Measurements from ENCODE around the gene GATA2. TPM values are rescaled to one million over a fixed set of nuclear protein-coding genes. Genes with fewer than 3 reads are reported as not detected.

GATA2 gene
- total and polyA plus RNA-seq, 2 experiments from 2014 or later = 0.52 to 0.83 TPM

- TF ChIP-seq CTCF (conservative IDR thresholded peaks at IDR 0.05; ENCODE audit: low read depth in 2 of 2) (peak; percentile 37 to 46), NANOG (IDR thresholded peaks at IDR 0.05; ENCODE audit: borderline replicate concordance) (no peak), ETS1 (IDR thresholded peaks at IDR 0.05) (no peak), JUNB (IDR thresholded peaks at IDR 0.05; ENCODE audit: unreplicated experiment) (no peak), POLR2AphosphoS5 (IDR thresholded peaks at IDR 0.05; ENCODE audit: low read depth) (no peak), CREB1 (CRISPR knock-in tag; IDR thresholded peaks at IDR 0.05; ENCODE audit: low read depth) (no peak), EZH2phosphoT487 (IDR thresholded peaks at IDR 0.05; ENCODE audit: unreplicated experiment) (no peak), STAT1 (IDR thresholded peaks at IDR 0.05; ENCODE audit: unreplicated experiment) (no peak)
- H4K20me1 ChIP-seq (replicated peaks; ENCODE audit: insufficient read depth) = no peaks in the 10 kb centered on the region
- Mint-ChIP-seq H3K27me3 (ENCODE audit: insufficient read depth, low read depth, poor library complexity) (peaks cover 29% of the 10 kb centered on the region), H3K9me3 (no peaks in the 10 kb centered on the region; the same call in 1 of the 3 replicates), H3K4me3 (no peak overlapping the region), H3K36me3 (ENCODE audit: low read depth) (no peaks in the 10 kb centered on the region), H3K4me1 (no peaks in the 10 kb centered on the region), H3K27ac (no peak overlapping the region)
- no peaks in the 10 kb centered on the region for H3K36me3 ChIP-seq (ENCODE audit: insufficient read depth)
- no peaks in the 10 kb centered on the region for H3K79me2 ChIP-seq (replicated peaks; ENCODE audit: insufficient read depth)
- no peaks in the 10 kb centered on the region for H3K27me3 ChIP-seq (ENCODE audit: insufficient read depth)
- H3K27ac ChIP-seq (ENCODE audit: low read depth) = no peak overlapping the region
- no peak overlapping the region for H3K4me3 ChIP-seq
- DNase-seq (ENCODE audit: low spot score) = peak; percentile 34
- no peak overlapping the region for H3K4me2 ChIP-seq
- H3K9me2 ChIP-seq (ENCODE audit: insufficient read depth) = no peaks in the 10 kb centered on the region
- no peaks in the 10 kb centered on the region for H3F3A ChIP-seq (replicated peaks; ENCODE audit: low read depth)
- peak; percentile 40 for ATAC-seq
- H3K4me1 ChIP-seq (ENCODE audit: insufficient read depth) = no peaks in the 10 kb centered on the region
- H2AFZ ChIP-seq = no peak overlapping the region
Measured at GRCh38 chr3:128464188-128464587, 28.8 kb downstream of the GATA2 start.

GRCh38 chr3:128463771-128464170 lies 29.2 kb downstream of the GATA2 start:
- Mint-ChIP-seq H3K27ac (no peak overlapping the region), H3K4me1 (no peaks in the 10 kb centered on the region), H3K27me3 (ENCODE audit: insufficient read depth, low read depth, poor library complexity) (peaks cover 34% of the 10 kb centered on the region), H3K36me3 (ENCODE audit: low read depth) (no peaks in the 10 kb centered on the region), H3K9me3 (no peaks in the 10 kb centered on the region; the same call in 1 of the 3 replicates), H3K4me3 (no peak overlapping the region)
- Histone ChIP-seq H3K4me3 (no peak overlapping the region), H3K79me2 (replicated peaks; ENCODE audit: insufficient read depth) (no peaks in the 10 kb centered on the region), H3K4me2 (no peak overlapping the region), H3K27ac (ENCODE audit: low read depth) (no peak overlapping the region), H3K4me1 (ENCODE audit: insufficient read depth) (no peaks in the 10 kb centered on the region), H2AFZ (no peak overlapping the region), H3F3A (replicated peaks; ENCODE audit: low read depth) (no peaks in the 10 kb centered on the region), H3K9me2 (ENCODE audit: insufficient read depth) (no peaks in the 10 kb centered on the region), H3K27me3 (ENCODE audit: insufficient read depth) (no peaks in the 10 kb centered on the region), H4K20me1 (replicated peaks; ENCODE audit: insufficient read depth) (no peaks in the 10 kb centered on the region), H3K36me3 (ENCODE audit: insufficient read depth) (no peaks in the 10 kb centered on the region)
- no peak for ATAC-seq
- no peak for DNase-seq (ENCODE audit: low spot score)
- no peak for TF ChIP-seq CTCF (conservative IDR thresholded peaks at IDR 0.05; ENCODE audit: low read depth in 2 of 2)
- no peak for TF ChIP-seq JUNB (IDR thresholded peaks at IDR 0.05; ENCODE audit: unreplicated experiment)
- TF ChIP-seq ZNF462 (CRISPR knock-in tag; IDR thresholded peaks at IDR 0.05) = no peak
- no peak for TF ChIP-seq STAT1 (IDR thresholded peaks at IDR 0.05; ENCODE audit: unreplicated experiment)
- no peak for TF ChIP-seq CREB1 (CRISPR knock-in tag; IDR thresholded peaks at IDR 0.05; ENCODE audit: low read depth)

All from GM23338 (cell line).